Measurements from ENCODE around the gene AJM1.
"Not testable (repeated sequence)": the region's sequence is repeated elsewhere in the genome, so short reads cannot be mapped to it uniquely, and the experiment has no call there.

AJM1 gene

GRCh38 chr9:136831720-136832104, 10.6 kb upstream of the AJM1 start:
- no peak for DNase-seq (ENCODE audit: low read depth)

DNA sequence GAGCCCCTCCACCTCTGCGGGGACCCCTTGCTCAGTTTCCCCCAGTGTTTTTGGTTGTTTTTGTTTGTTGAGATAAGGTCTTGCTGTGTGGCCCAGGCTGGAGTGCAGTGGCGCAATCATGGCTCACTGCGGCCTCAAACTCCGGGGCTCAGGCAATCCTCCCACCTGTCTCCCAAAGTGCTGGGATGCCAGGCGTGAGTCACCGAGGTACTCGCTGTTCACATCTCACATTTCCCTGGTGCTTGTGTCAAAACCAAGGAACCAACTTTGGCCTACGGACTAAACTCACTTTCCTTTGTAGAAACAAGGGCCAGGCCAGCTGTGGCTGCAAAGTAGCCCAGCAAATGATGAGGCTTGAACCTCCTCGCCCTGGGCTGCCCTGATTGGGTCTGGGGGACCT, 9.7 kb upstream of the AJM1 start:
- no peak for DNase-seq (ENCODE audit: low read depth)

DNA sequence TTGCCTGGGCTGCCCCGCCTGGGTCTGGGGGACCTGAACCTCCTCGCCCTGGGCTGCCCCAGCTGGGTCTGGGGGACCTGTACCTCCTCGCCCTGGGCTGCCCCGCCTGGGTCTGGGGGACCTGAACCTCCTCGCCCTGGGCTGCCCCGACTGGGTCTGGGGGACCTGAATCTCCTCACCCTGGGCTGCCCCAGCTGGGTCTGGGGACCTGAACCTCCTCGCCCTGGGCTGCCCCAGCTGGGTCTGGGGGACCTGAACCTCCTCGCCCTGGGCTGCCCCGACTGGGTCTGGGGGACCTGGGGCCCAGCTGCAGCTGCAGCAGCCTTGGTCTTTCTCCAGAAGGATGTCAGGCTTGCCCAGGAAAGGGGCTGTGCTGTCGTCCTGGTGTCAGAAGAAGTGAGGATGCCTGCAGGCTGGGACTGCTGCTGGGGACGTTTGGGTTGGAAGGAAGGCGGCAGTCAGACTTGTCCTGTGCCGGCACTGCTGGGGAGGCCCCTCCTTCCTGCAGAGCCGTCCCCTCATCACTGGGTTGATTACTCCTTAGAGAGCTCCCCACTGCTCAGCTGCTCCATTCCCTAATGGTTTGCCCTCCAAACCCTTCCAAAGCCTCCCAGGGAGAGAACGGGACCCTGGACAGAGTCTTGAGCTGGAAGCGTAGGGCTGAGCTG, 8.8 kb upstream of the AJM1 start:
- not testable (repeated sequence) for DNase-seq (ENCODE audit: low read depth)

- DNase-seq (ENCODE audit: low read depth) = no peak
Measured at GRCh38 chr9:136835162-136835931, 6.9 kb upstream of the AJM1 start.

GRCh38 chr9:136835932-136836904, 6.1 kb upstream of the AJM1 start:
- DNase-seq (ENCODE audit: low read depth) = no peak

DNA sequence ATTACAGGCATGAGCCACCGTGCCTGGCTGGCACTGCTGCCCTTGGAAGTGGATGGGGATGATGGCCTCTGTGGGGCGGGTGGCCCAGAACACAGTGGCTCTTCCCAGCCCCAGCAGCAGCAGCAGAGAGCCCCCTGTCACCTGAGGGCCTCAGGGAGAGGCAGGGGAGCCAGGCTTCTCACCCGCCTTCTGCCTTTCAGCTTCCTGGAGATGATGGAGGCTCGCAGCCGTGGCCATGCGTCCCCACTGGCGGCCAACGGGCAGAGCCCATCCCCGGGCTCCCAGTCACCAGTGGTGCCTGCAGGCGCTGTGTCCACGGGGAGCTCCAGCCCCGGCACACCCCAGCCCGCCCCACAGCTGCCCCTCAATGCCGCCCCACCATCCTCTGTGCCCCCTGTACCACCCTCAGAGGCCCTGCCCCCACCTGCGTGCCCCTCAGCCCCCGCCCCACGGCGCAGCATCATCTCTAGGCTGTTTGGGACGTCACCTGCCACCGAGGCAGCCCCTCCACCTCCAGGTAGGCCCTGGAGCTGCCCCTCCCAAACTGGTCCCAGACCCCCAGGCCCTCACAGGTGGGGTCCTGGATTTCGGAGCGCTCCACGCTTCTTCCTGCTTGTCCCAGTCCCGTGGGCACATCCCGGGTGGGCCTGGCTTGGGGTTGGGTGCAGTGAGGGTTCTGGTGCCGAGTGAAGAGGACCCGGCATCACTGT, 5.0 kb upstream of the AJM1 start:
- no peak for DNase-seq (ENCODE audit: low read depth)

DNA sequence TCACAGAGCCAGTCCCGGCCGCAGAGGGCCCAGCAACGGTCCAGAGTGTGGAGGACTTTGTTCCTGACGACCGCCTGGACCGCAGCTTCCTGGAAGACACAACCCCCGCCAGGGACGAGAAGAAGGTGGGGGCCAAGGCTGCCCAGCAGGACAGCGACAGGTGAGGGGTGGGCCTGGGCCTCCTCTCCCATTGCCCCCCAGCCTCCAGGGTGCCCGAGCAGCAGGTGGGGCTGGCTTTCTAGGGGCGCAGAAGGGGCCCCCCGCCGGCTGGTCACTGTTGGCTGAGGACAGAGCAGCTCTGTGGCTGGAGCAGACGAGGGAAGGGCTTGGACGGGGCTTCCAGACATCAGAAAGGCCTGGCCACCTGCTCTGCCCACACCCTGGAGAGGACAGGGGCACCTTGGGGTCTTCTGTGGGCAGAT, 4.4 kb upstream of the AJM1 start:
- not testable (repeated sequence) for DNase-seq (ENCODE audit: low read depth)

DNA sequence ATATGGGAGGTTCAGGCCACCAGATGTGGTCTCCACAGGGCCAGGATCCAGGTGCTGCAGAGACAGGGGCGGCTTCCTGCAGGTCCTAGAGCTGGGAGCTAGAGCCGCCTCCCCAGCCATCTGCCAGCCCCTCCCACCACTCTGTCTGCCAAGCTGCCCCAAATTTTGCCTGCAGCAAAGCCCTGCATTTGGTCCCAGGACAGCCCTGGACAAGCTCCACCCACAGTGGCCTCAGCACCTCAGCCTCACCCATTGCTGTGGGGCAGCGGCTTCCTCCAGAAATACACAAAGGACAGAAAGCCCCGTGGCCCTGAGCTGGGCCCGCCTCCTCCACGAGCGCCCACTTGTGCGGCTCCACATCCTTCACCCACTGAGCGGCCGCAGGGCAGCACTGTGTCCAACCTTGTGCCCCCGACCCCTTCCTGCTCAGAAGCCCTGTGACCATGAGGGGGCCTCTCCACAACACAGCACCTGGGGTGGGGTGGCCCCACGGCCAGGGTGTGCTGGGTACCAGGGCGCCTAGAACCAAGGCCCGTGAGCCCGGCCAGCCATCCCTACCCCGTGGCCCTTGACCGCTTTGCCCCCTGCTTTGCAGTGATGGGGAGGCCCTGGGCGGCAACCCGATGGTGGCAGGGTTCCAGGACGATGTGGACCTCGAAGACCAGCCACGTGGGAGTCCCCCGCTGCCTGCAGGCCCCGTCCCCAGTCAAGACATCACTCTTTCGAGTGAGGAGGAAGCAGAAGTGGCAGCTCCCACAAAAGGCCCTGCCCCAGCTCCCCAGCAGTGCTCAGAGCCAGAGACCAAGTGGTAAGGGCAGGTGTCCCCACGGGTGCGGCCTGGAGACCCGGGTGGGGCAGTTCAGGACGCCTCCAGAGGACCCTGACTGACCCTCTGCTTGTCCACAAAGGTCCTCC, 3.7 kb upstream of the AJM1 start:
- DNase-seq (ENCODE audit: low read depth) = no peak

GRCh38 chr9:136839229-136840139, 2.8 kb upstream of the AJM1 start:
- DNase-seq (ENCODE audit: low read depth) = no peak

DNA sequence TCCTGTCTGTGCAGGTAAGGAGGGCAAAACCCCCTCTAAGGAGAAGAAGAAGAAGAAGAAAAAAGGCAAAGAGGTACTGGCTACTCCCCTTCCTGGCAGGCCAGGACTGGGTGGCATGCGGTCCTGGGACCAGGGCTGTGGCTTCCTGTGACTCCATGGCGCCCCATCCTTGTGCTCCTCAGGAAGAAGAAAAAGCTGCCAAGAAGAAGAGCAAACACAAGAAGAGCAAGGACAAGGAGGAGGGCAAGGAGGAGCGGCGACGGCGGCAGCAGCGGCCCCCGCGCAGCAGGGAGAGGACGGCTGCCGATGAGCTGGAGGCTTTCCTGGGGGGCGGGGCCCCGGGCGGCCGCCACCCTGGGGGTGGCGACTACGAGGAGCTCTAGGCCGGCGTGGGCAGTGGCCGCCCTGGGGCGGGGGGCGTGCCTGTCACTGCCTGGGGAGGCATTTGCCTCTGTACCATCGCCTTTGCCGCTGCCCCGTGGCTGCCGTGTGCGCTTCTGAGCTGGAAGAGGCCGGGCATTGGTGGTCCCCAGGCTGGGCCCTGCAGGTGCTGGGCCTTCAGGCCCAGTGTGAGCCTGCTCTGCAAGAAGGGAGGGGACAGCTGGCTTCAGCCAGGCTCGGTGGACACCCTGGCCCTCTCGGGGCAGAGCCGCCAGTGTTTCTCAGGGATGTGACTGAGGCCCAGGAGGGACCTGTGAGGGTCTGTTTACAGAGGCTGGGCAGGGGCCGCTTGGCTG, 2.0 kb upstream of the AJM1 start:
- no peak for DNase-seq (ENCODE audit: low read depth)

- no peak for DNase-seq (ENCODE audit: low read depth)
Measured at GRCh38 chr9:136840877-136841645, 1.2 kb upstream of the AJM1 start.

GRCh38 chr9:136841646-136842379, 465 bp upstream of the AJM1 start:
- DNase-seq (ENCODE audit: low read depth) = not testable (repeated sequence)

GRCh38 chr9:136843159-136843800, 1.0 kb downstream of the AJM1 start:
- DNase-seq (ENCODE audit: low read depth) = not testable (repeated sequence)

DNA sequence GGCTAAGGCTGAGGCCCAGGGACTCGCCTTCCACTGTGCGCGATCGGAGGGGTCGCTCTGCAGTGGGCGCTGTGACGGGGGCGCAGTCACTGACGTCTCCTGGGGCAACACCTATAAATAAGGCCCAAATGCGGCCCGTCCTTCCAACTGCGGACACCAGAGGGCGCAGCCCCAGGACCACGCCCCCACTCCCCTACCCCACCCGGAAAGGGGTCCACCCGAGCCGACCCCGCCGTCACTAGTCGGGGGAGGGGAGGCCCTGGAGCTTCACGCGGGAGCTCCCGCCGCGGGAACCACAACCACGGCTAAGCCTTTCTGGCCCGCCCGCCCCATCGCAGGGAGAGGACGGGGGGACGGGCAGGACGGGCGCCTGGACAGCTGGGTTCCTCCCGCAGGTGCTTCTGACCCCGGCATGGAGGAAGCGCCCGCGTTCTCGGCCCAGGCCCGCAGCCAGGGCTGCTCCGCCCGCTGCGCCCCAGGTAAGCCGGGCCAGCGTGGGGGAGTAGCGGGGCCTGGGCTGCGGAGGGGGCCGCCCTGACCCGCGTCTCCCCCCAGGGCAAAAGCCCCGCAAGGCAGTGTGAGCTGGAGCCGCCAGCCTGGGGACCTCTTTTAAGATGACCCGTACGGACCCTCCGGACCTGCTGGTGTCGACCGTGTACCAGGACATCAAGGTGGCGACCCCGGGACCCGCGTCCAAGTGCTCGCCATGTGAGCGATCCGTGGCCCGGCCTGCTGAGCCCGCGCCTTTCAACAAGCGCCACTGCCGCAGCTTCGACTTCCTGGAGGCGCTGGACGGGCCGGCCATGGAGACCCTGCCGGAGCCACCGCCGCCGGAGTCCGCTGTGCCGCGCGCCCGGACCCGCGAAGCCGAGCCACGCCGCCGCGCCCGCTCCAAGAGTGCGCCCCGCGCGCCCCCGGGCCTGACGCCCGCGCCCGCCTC, 1.8 kb downstream of the AJM1 start:
- DNase-seq (ENCODE audit: low read depth) = not testable (repeated sequence)

DNA sequence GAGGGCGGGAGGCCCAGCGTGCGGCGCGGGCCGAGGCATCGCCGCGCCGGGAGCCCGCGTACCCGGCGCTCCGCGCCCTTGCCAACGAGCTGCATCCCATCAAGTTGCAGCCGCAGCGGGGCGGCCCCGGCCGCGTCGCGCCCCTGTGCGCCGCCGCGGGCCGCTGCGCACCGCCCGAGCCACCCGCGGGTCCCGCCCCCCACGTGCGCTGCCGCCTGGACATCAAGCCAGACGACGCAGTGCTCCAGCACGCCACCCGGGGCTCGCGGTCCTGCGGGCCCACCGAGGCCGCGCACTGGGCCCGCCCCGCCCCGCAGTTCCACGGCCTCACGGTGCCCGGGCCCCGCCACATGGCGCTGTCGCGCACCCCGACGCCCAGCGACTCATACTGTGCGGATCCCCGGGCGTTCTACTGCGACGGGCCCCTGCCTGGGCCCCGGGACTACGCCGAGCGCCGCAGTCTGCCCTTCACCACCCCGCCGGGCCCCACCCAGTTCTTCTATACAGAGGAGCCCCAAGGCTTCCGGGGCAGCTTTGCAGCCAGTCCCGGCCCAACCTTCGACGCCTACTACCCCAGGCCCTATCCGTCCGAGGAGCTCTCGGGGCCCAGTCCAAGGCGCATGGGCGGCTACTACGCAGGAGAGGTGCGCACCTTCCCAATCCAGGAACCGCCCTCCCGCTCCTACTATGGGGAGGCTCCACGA, 2.6 kb downstream of the AJM1 start:
- no peak for DNase-seq (ENCODE audit: low read depth)
